ENCODE results near the gene ASTN2. TPM values are rescaled to one million over a fixed set of nuclear protein-coding genes. Genes with fewer than 3 reads are reported as not detected.

The ASTN2 gene
- total RNA-seq, 4 donors from 2014 or later = 0.94 to 5.6 (median 3.7) TPM

DNA sequence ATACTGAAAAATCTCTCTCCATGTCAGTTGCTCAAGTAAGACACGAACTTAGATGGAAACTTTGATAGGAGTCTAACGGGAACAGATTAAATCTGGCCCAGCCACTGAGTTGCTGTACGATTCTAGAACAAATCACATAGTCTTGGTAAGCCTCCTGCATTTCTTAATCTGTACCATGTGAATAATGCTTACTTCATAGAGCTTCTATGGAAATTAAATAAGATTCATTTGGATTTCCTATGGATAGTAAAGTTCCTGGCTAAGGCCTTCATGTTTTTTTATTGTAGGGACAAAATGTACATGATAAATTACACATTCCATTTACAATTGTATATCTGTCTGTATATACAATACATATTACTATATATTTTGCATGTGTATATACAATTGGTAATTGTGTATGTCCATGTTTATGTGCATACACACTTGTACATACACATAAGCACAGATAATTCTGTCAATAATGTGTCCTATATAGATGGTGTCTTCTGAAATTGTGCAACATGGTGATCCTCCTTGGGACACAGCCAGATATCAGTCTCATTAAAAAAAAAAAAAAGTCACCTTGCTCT is 397.4 kb downstream of the ASTN2 start:
- no peaks in the 10 kb centered on the region for H3K27me3 ChIP-seq
- no peak overlapping the region for H3K27ac ChIP-seq
- no peak overlapping the region for H3K4me3 ChIP-seq (replicated peaks in 1 of 3)
- no peaks in the 10 kb centered on the region for H3K4me1 ChIP-seq
- TF ChIP-seq, protein P1, sequence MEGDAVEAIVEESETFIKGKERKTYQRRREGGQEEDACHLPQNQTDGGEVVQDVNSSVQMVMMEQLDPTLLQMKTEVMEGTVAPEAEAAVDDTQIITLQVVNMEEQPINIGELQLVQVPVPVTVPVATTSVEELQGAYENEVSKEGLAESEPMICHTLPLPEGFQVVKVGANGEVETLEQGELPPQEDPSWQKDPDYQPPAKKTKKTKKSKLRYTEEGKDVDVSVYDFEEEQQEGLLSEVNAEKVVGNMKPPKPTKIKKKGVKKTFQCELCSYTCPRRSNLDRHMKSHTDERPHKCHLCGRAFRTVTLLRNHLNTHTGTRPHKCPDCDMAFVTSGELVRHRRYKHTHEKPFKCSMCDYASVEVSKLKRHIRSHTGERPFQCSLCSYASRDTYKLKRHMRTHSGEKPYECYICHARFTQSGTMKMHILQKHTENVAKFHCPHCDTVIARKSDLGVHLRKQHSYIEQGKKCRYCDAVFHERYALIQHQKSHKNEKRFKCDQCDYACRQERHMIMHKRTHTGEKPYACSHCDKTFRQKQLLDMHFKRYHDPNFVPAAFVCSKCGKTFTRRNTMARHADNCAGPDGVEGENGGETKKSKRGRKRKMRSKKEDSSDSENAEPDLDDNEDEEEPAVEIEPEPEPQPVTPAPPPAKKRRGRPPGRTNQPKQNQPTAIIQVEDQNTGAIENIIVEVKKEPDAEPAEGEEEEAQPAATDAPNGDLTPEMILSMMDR (IDR thresholded peaks at IDR 0.05) = no peak
- TF ChIP-seq POLR2A (IDR thresholded peaks at IDR 0.05) = no peak
- 44 to 68% methylated on average over 3 of the region's 3 CpGs for WGBS, 2 donors
- H3K36me3 ChIP-seq = no peaks in the 10 kb centered on the region
- intact Hi-C loops (cut with DNase I) = no loop called here
- no peak for DNase-seq
- no peaks in the 10 kb centered on the region for H3K9me3 ChIP-seq

DNA sequence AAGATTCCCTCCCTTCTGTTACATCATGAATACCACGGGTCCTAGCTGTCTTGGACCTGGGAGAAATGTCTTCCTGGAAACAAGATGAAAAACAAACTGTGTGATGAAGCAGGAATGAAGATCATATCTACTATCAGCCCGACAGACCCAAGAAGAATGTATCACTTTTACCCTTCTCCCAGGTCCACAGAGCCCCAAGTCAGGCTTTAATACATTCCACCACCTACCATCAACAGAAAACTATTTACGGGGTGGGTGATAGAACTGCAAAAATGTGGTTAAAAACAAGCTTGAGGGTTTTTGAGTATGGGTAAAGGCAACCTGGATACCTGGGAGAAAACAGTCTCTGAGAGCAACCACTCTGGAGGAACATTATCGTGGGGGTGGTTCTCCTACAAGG is 400.8 kb downstream of the ASTN2 start:
- DNase-seq = no peak
- H3K4me1 ChIP-seq = no peaks in the 10 kb centered on the region
- H3K27ac ChIP-seq = no peak overlapping the region
- H3K36me3 ChIP-seq = no peaks in the 10 kb centered on the region
- intact Hi-C loops (cut with DNase I) = no loop called here
- 66 to 75% methylated on average over 4 of the region's 4 CpGs for WGBS, 2 donors
- H3K27me3 ChIP-seq = no peaks in the 10 kb centered on the region
- no peaks in the 10 kb centered on the region for H3K9me3 ChIP-seq
- TF ChIP-seq, protein P1 (IDR thresholded peaks at IDR 0.05) = no peak
- TF ChIP-seq POLR2A (IDR thresholded peaks at IDR 0.05) = no peak
- H3K4me3 ChIP-seq (replicated peaks in 1 of 3) = no peak overlapping the region

DNA sequence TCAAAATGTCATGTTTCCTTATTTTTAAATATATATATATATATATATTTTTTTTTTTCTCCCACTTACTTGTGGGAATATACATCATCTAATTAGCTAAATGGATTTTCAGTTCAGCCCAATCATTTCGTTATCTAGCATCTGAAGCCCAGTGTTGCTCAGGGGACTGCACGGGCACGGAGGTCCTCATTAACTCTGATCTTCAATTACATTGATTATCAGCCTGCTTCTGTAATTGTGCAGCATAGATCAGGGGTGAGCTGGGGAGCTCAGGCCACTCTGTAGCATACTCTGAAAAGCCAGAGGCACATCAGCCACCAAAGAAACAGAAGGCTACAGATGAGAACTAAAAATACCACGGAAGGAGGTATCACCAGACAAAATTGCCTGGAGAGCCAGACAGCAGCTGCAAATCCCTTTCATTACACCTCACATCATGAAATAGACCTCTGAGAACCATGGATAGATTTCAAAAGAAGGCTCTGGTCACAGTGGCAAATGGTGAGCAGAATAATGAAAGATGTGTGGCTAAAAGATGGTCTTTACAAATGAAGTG is 401.3 kb downstream of the ASTN2 start:
- no peaks in the 10 kb centered on the region for H3K4me1 ChIP-seq
- H3K4me3 ChIP-seq (replicated peaks in 1 of 3) = no peak overlapping the region
- H3K9me3 ChIP-seq = no peaks in the 10 kb centered on the region
- TF ChIP-seq, protein P1 (IDR thresholded peaks at IDR 0.05) = no peak
- no peak for TF ChIP-seq POLR2A (IDR thresholded peaks at IDR 0.05)
- no peak overlapping the region for H3K27ac ChIP-seq
- H3K36me3 ChIP-seq = no peaks in the 10 kb centered on the region
- no peak for DNase-seq
- WGBS, 2 donors = 69 to 72% methylated on average over 4 of the region's 4 CpGs
- intact Hi-C loops (cut with DNase I) = no loop called here
- no peaks in the 10 kb centered on the region for H3K27me3 ChIP-seq

DNA sequence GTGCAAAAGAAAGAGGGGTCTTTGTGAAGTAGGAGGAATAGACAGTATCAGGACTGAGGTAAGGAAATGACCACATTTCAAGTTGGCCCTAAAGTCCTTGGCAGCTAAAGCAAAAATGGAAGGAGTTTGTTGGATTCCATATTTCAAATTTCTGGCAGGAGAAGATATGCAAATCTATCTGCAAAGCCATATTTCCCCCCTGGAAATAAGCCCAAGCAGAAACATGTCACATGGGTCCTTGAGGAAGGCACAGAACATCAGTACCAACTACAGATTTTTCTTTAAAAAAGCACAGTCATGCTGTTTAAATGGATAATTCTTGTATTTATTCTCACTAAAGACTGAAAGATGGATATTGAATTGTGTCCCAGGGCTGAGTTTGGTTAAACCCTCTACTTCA is 404.8 kb downstream of the ASTN2 start:
- TF ChIP-seq, protein P1 (IDR thresholded peaks at IDR 0.05) = no peak
- TF ChIP-seq POLR2A (IDR thresholded peaks at IDR 0.05) = no peak
- no peak for DNase-seq
- no peak overlapping the region for H3K27ac ChIP-seq
- no peaks in the 10 kb centered on the region for H3K9me3 ChIP-seq
- no peaks in the 10 kb centered on the region for H3K4me1 ChIP-seq
- no peaks in the 10 kb centered on the region for H3K27me3 ChIP-seq
- intact Hi-C loops (cut with DNase I) = no loop called here
- H3K36me3 ChIP-seq = no peaks in the 10 kb centered on the region
- H3K4me3 ChIP-seq (replicated peaks in 1 of 3) = no peak overlapping the region

DNA sequence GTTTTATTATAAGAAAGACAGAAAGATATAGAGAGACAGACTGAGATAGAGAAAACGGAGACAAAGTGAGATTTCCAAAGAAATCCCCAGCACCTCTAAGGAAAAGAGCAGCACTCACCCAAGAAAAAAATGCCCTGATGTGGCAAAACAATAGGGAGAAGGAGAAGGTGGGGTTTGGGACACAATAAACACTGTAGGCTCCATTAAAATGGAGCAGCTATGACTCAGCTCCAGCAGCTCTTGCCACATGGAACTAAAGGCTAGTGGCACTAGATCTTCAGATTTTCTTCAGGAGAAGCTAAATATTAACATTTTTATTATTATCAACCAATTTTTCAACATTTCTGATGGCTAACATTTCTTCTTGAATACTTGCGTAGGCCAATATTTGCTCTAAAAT is 406.0 kb downstream of the ASTN2 start:
- Histone ChIP-seq H3K9me3 (no peaks in the 10 kb centered on the region), H3K27ac (no peak overlapping the region), H3K36me3 (no peaks in the 10 kb centered on the region), H3K4me1 (no peaks in the 10 kb centered on the region), H3K4me3 (replicated peaks in 1 of 3) (no peak overlapping the region), H3K27me3 (no peaks in the 10 kb centered on the region)
- intact Hi-C loops (cut with DNase I) = no loop called here
- no peak for DNase-seq
- WGBS, 2 donors = 77 to 81% methylated on average over 2 of the region's 2 CpGs
- TF ChIP-seq, protein P1 (IDR thresholded peaks at IDR 0.05) = no peak
- no peak for TF ChIP-seq POLR2A (IDR thresholded peaks at IDR 0.05)

Data from thyroid gland (tissue), 4 donors.